Osteocyte (in vitro differentiated cells): ENCODE data around the gene MYO18B. TPM values are rescaled to one million over a fixed set of nuclear protein-coding genes. Genes with fewer than 3 reads are reported as not detected.

Source experiments
- DNase-seq: peaks from one replicate; pipeline ENCODE4 v3.0.0; 2021; ENCODE audit warnings: mixed read lengths; ENCODE audit not compliant: unreplicated experiment; ENCODE audit errors: extremely low spot score
- H3K27ac Mint-ChIP-seq: one replicate; pipeline ENCODE4 v1.8.0; 2021; ENCODE audit warnings: mild to moderate bottlenecking, mixed read lengths; ENCODE audit not compliant: unreplicated experiment
- H3K27me3 Mint-ChIP-seq: one replicate; pipeline ENCODE4 v1.8.0; 2021; ENCODE audit warnings: mixed read lengths; ENCODE audit not compliant: unreplicated experiment
- H3K36me3 Mint-ChIP-seq: one replicate; pipeline ENCODE4 v1.8.0; 2021; ENCODE audit warnings: mixed read lengths; ENCODE audit not compliant: unreplicated experiment
- H3K4me1 Mint-ChIP-seq: one replicate; pipeline ENCODE4 v1.8.0; 2021; ENCODE audit warnings: mixed read lengths; ENCODE audit not compliant: unreplicated experiment
- H3K4me3 Mint-ChIP-seq: one replicate; pipeline ENCODE4 v1.8.0; 2021; ENCODE audit warnings: mild to moderate bottlenecking, moderate library complexity, mixed read lengths; ENCODE audit not compliant: unreplicated experiment
- H3K9me3 Mint-ChIP-seq: one replicate; pipeline ENCODE4 v1.8.0; 2021; ENCODE audit warnings: mixed read lengths; ENCODE audit not compliant: unreplicated experiment
- CTCF ChIP-seq: fragments of 200-600 bp; sonication (generic); IDR thresholded peaks from 2 replicates; pipeline ENCODE4 v1.5.0; 2021; ENCODE audit warnings: antibody characterized with exemption, mild to moderate bottlenecking, moderate library complexity
- total RNA-seq: library from RNA; stranded (reverse); gene quantifications from 2 replicates; pipeline ENCODE4 v1.2.1, GENCODE V29; 2021

The MYO18B gene
- total RNA-seq, 1 donor from 2014 or later: not detected

- TF ChIP-seq CTCF: no peak
- Mint-ChIP-seq H3K9me3 (no peaks in the 10 kb centered on the region), H3K36me3 (no peaks in the 10 kb centered on the region), H3K4me1 (no peaks in the 10 kb centered on the region), H3K4me3 (no peak overlapping the region), H3K27ac (no peak overlapping the region), H3K27me3 (peaks cover 4% of the 10 kb centered on the region)
- DNase-seq: no peak
Observed at GRCh38 chr22:25922141-25922540, 180.2 kb downstream of the MYO18B start.

- Mint-ChIP-seq H3K4me1 (no peaks in the 10 kb centered on the region), H3K9me3 (no peaks in the 10 kb centered on the region), H3K4me3 (no peak overlapping the region), H3K27me3 (peaks cover 2% of the 10 kb centered on the region), H3K27ac (no peak overlapping the region), H3K36me3 (no peaks in the 10 kb centered on the region)
- no peak for TF ChIP-seq CTCF
- no peak for DNase-seq
Observed at GRCh38 chr22:25923914-25924313, 181.9 kb downstream of the MYO18B start.

- Mint-ChIP-seq H3K27me3 (peaks cover 2% of the 10 kb centered on the region), H3K4me3 (no peak overlapping the region), H3K9me3 (no peaks in the 10 kb centered on the region), H3K4me1 (no peaks in the 10 kb centered on the region), H3K36me3 (no peaks in the 10 kb centered on the region), H3K27ac (no peak overlapping the region)
- no peak for TF ChIP-seq CTCF
- no peak for DNase-seq
Observed at GRCh38 chr22:25928038-25928437, 186.1 kb downstream of the MYO18B start.

GRCh38 chr22:25929321-25929878, 187.4 kb downstream of the MYO18B start:
- no peak for DNase-seq
- H3K27me3 Mint-ChIP-seq: peaks cover 2% of the 10 kb centered on the region
- H3K4me1 Mint-ChIP-seq: no peaks in the 10 kb centered on the region
- no peak overlapping the region for H3K27ac Mint-ChIP-seq
- no peak overlapping the region for H3K4me3 Mint-ChIP-seq
- no peak for TF ChIP-seq CTCF
- H3K9me3 Mint-ChIP-seq: no peaks in the 10 kb centered on the region
- H3K36me3 Mint-ChIP-seq: no peaks in the 10 kb centered on the region

- H3K27me3 Mint-ChIP-seq: peaks cover 2% of the 10 kb centered on the region
Observed at GRCh38 chr22:25930083-25930482, 188.1 kb downstream of the MYO18B start.

More at GRCh38 chr22:25930083-25930482, 188.1 kb downstream of the MYO18B start:
- H3K36me3 Mint-ChIP-seq: no peaks in the 10 kb centered on the region
- DNase-seq: no peak
- H3K4me1 Mint-ChIP-seq: no peaks in the 10 kb centered on the region
- TF ChIP-seq CTCF: no peak
- no peak overlapping the region for H3K27ac Mint-ChIP-seq
- no peak overlapping the region for H3K4me3 Mint-ChIP-seq
- no peaks in the 10 kb centered on the region for H3K9me3 Mint-ChIP-seq
